Measurements from ENCODE around the gene DMD. TPM values are rescaled to one million over a fixed set of nuclear protein-coding genes. Genes with fewer than 3 reads are reported as not detected.
"Not testable (repeated sequence)": the region's sequence is repeated elsewhere in the genome, so short reads cannot be mapped to it uniquely, and the experiment has no call there.

The DMD gene
- total RNA-seq, 3 donors from 2014 or later (not counting 1 experiment from before 2014, with no cell fraction given), result not detected

GRCh38 chrX:33082371-33082770 lies 129.0 kb downstream of the DMD start:
- Mint-ChIP-seq H3K4me3 (no peak overlapping the region), H3K4me1 (no peaks in the 10 kb centered on the region), H3K27me3 (ENCODE audit: low read depth in 2 of 2) (no peaks in the 10 kb centered on the region), H3K36me3 (no peaks in the 10 kb centered on the region), H3K27ac (no peak overlapping the region), H3K9me3 (peaks cover 0 to 4% of the 10 kb centered on the region in 2 donors)
- Histone ChIP-seq H3K36me3 (ENCODE audit: control insufficient read depth, insufficient read depth, low read length) (no peaks in the 10 kb centered on the region), H3K4me1 (ENCODE audit: control insufficient read depth, insufficient read depth, low read length) (no peaks in the 10 kb centered on the region), H3K4me3 (ENCODE audit: low read length) (no peak overlapping the region), H3K9me3 (ENCODE audit: control insufficient read depth, insufficient read depth, low read length) (no peaks in the 10 kb centered on the region), H3K27ac (ENCODE audit: low read length) (no peak overlapping the region), H3K27me3 (ENCODE audit: control insufficient read depth, insufficient read depth, low read length) (no peaks in the 10 kb centered on the region)
- no peak for TF ChIP-seq CTCF (IDR thresholded peaks at IDR 0.05)
- DNase-seq, result no peak
- ATAC-seq, result no peak
- intact Hi-C loops (cut with micrococcal nuclease), result no loop called here
- 100% methylated on average over 1 of the region's 1 CpG for WGBS (ENCODE audit: insufficient coverage)

GRCh38 chrX:33078273-33078672 lies 133.1 kb downstream of the DMD start:
- H3K4me1 Mint-ChIP-seq, result no peaks in the 10 kb centered on the region
- Histone ChIP-seq H3K27ac (ENCODE audit: low read length) (no peak overlapping the region), H3K9me3 (ENCODE audit: control insufficient read depth, insufficient read depth, low read length) (no peaks in the 10 kb centered on the region), H3K4me3 (ENCODE audit: low read length) (no peak overlapping the region), H3K27me3 (ENCODE audit: control insufficient read depth, insufficient read depth, low read length) (no peaks in the 10 kb centered on the region), H3K4me1 (ENCODE audit: control insufficient read depth, insufficient read depth, low read length) (no peaks in the 10 kb centered on the region), H3K36me3 (ENCODE audit: control insufficient read depth, insufficient read depth, low read length) (no peaks in the 10 kb centered on the region)
- WGBS (ENCODE audit: insufficient coverage), result no CpG with 5 or more reads among the region's 3 CpGs
- H3K27ac Mint-ChIP-seq, result no peak overlapping the region
- H3K36me3 Mint-ChIP-seq, result no peaks in the 10 kb centered on the region
- H3K27me3 Mint-ChIP-seq (ENCODE audit: low read depth in 2 of 2), result no peaks in the 10 kb centered on the region
- no peak for DNase-seq
- ATAC-seq, result no peak
- H3K4me3 Mint-ChIP-seq, result no peak overlapping the region
- intact Hi-C loops (cut with micrococcal nuclease), result no loop called here
- peaks cover 0 to 3% of the 10 kb centered on the region in 2 donors for H3K9me3 Mint-ChIP-seq
- no peak for TF ChIP-seq CTCF (IDR thresholded peaks at IDR 0.05)

GRCh38 chrX:33073660-33074059 lies 137.7 kb downstream of the DMD start:
- no CpG with 5 or more reads among the region's 11 CpGs for WGBS (ENCODE audit: insufficient coverage)
- H3K9me3 Mint-ChIP-seq; H3K9me3 ChIP-seq (ENCODE audit: control insufficient read depth, insufficient read depth, low read length); H3K27ac Mint-ChIP-seq; H3K4me3 Mint-ChIP-seq; H3K27me3 Mint-ChIP-seq (ENCODE audit: low read depth in 2 of 2); H3K27ac ChIP-seq (ENCODE audit: low read length); H3K4me1 ChIP-seq (ENCODE audit: control insufficient read depth, insufficient read depth, low read length); H3K36me3 ChIP-seq (ENCODE audit: control insufficient read depth, insufficient read depth, low read length); ATAC-seq; H3K27me3 ChIP-seq (ENCODE audit: control insufficient read depth, insufficient read depth, low read length); H3K4me1 Mint-ChIP-seq; DNase-seq; intact Hi-C loops (cut with micrococcal nuclease); H3K4me3 ChIP-seq (ENCODE audit: low read length); H3K36me3 Mint-ChIP-seq: not testable (repeated sequence)

DNA sequence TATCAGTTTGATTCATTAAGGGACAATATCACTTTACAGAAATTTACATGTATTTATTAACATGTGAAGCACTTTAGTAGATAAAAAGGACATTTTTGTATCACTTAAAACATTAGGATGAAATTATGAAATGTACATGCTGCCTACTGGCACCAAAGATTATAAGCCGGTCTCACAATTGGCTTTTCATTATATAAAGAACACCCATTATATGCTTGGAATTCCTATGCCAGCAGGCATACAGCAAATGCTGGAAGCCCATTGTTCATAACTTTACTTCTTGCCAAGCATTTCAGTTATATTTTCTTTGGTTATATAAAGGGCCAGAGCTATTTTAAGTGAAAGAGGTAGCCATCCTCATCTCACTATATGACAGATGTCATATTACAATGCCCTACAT lies 145.9 kb downstream of the DMD start:
- Histone ChIP-seq H3K27me3 (ENCODE audit: control insufficient read depth, insufficient read depth, low read length) (no peaks in the 10 kb centered on the region), H3K27ac (ENCODE audit: low read length) (no peak overlapping the region), H3K9me3 (ENCODE audit: control insufficient read depth, insufficient read depth, low read length) (no peaks in the 10 kb centered on the region), H3K36me3 (ENCODE audit: control insufficient read depth, insufficient read depth, low read length) (no peaks in the 10 kb centered on the region), H3K4me1 (ENCODE audit: control insufficient read depth, insufficient read depth, low read length) (no peaks in the 10 kb centered on the region), H3K4me3 (ENCODE audit: low read length) (no peak overlapping the region)
- DNase-seq (no peak), ATAC-seq (no peak)
- Mint-ChIP-seq H3K4me1 (no peaks in the 10 kb centered on the region), H3K36me3 (no peaks in the 10 kb centered on the region), H3K27ac (no peak overlapping the region), H3K9me3 (peaks cover 2 to 8% of the 10 kb centered on the region in 2 donors), H3K27me3 (ENCODE audit: low read depth in 2 of 2) (no peaks in the 10 kb centered on the region), H3K4me3 (no peak overlapping the region)
- TF ChIP-seq CTCF (IDR thresholded peaks at IDR 0.05), result no peak
- 100% methylated on average over 1 of the region's 1 CpG for WGBS (ENCODE audit: insufficient coverage)
- intact Hi-C loops (cut with micrococcal nuclease), result no loop called here

All from natural killer cell (primary cell).